OCI-LY7 (cell line): Measurements from ENCODE around the gene WDR70. TPM values are rescaled to one million over a fixed set of nuclear protein-coding genes. Genes with fewer than 3 reads are reported as not detected.

Experiments
- BruUV-seq: library from RNA; stranded (reverse); fragments of 400-500 nt; replicated peaks from 2 replicates; lab custom pipeline; 2021; lab: Mats Ljungman, UMichigan
- CTCF ChIA-PET: fragments of 300-600 bp; sonication (Branson Sonifier 250); formaldehyde crosslinking; loops from one replicate; lab custom pipeline; 2022; ENCODE audit warnings: antibody characterized with exemption; ENCODE audit not compliant: unreplicated experiment; lab: Charles Lee
- POLR2A ChIA-PET: fragments of 300-600 bp; sonication (Branson Sonifier 250); formaldehyde crosslinking; loops from one replicate; lab custom pipeline; 2022; ENCODE audit warnings: antibody characterized with exemption; lab: Charles Lee
- DNase-seq: peaks from one replicate; pipeline ENCODE4 v3.0.0-alpha.2; 2015; ENCODE audit warnings: low spot score
- H2AFZ ChIP-seq: fragments of 200-600 bp; sonication (generic), shearing (Covaris generic); 2 replicates; pipeline ENCODE4 v1.6.1; 2014; ENCODE audit warnings: mild to moderate bottlenecking, antibody characterized with exemption, low read length, moderate library complexity
- H3K27ac ChIP-seq: fragments of 200-600 bp; sonication (generic); 2 replicates; pipeline ENCODE4 v1.5.1; 2014; ENCODE audit warnings: mixed run types, low read depth, mild to moderate bottlenecking, moderate library complexity, low read length, inconsistent platforms; ENCODE audit not compliant: poor library complexity, severe bottlenecking
- H3K36me3 ChIP-seq: fragments of 200-600 bp; sonication (generic); 2 replicates; pipeline ENCODE4 v1.6.1; 2014; ENCODE audit warnings: mild to moderate bottlenecking, antibody characterized with exemption, low read length, moderate library complexity, mixed read lengths; ENCODE audit not compliant: insufficient read depth
- H3K4me1 ChIP-seq: fragments of 200-600 bp; sonication (generic); 2 replicates; pipeline ENCODE4 v1.5.1; 2014; ENCODE audit warnings: mild to moderate bottlenecking, low read length; ENCODE audit not compliant: insufficient read depth, poor library complexity, severe bottlenecking
- H3K4me2 ChIP-seq: fragments of 200-600 bp; sonication (generic); 2 replicates; pipeline ENCODE4 v1.6.1; 2014; ENCODE audit warnings: mild to moderate bottlenecking, low read length
- H3K4me3 ChIP-seq: fragments of 200-600 bp; sonication (generic); 2 replicates; pipeline ENCODE4 v1.5.1; 2014; ENCODE audit warnings: mild to moderate bottlenecking, low read depth, low read length; ENCODE audit not compliant: poor library complexity, severe bottlenecking
- H3K79me2 ChIP-seq: fragments of 200-600 bp; sonication (generic); 2 replicates; pipeline ENCODE4 v1.6.1; 2016; ENCODE audit warnings: low read depth, mild to moderate bottlenecking, low read length, moderate library complexity, mixed read lengths; ENCODE audit not compliant: insufficient read depth
- H3K9me2 ChIP-seq: fragments of 200-600 bp; sonication (generic); 2 replicates; pipeline ENCODE4 v1.6.1; 2016; ENCODE audit warnings: mild to moderate bottlenecking, low read length, mixed read lengths; ENCODE audit not compliant: insufficient read depth
- H3K9me3 ChIP-seq: fragments of 200-600 bp; sonication (generic); 2 replicates; pipeline ENCODE4 v1.6.1; 2014; ENCODE audit warnings: mild to moderate bottlenecking, mixed run types, low read length, mixed read lengths
- H4K20me1 ChIP-seq: fragments of 200-600 bp; sonication (generic); 2 replicates; pipeline ENCODE4 v1.6.1; 2014; ENCODE audit warnings: mild to moderate bottlenecking, antibody characterized with exemption, low read length, moderate library complexity, mixed read lengths; ENCODE audit not compliant: insufficient read depth
- EZH2phosphoT487 ChIP-seq: fragments of 200-600 bp; sonication (generic); IDR thresholded peaks from 2 replicates; pipeline ENCODE4 v1.6.1; 2018; ENCODE audit warnings: low read depth, borderline replicate concordance, mild to moderate bottlenecking, mixed run types, antibody characterized with exemption, low read length, moderate library complexity, mixed read lengths
- intact Hi-C: fragments of 100-400 bp; cut with micrococcal nuclease; formaldehyde crosslinking; loops from one replicate; pipeline ENCODE4 v1.10.0; 2022; ENCODE audit not compliant: unreplicated experiment
- total RNA-seq, 2 experiments: library from RNA; depleted of rRNA in 1 of 2; stranded (reverse); fragments of >200 nt in 1 of 2; shearing (Covaris generic) in 1 of 2; gene quantifications; 2 replicates each; pipeline ENCODE4 v1.2.3, GENCODE V29; 2014 to 2022
- TF ChIP-seq, protein P1 (sequence below): fragments of 200-600 bp; sonication (generic); conservative IDR thresholded peaks from 2 replicates; pipeline ENCODE4 v1.5.1; 2014; ENCODE audit warnings: mild to moderate bottlenecking, antibody characterized with exemption, low read length, moderate library complexity, mixed read lengths

Gene WDR70
- total RNA-seq, 2 experiments from 2014 or later = 26.2 to 35.4 TPM

DNA sequence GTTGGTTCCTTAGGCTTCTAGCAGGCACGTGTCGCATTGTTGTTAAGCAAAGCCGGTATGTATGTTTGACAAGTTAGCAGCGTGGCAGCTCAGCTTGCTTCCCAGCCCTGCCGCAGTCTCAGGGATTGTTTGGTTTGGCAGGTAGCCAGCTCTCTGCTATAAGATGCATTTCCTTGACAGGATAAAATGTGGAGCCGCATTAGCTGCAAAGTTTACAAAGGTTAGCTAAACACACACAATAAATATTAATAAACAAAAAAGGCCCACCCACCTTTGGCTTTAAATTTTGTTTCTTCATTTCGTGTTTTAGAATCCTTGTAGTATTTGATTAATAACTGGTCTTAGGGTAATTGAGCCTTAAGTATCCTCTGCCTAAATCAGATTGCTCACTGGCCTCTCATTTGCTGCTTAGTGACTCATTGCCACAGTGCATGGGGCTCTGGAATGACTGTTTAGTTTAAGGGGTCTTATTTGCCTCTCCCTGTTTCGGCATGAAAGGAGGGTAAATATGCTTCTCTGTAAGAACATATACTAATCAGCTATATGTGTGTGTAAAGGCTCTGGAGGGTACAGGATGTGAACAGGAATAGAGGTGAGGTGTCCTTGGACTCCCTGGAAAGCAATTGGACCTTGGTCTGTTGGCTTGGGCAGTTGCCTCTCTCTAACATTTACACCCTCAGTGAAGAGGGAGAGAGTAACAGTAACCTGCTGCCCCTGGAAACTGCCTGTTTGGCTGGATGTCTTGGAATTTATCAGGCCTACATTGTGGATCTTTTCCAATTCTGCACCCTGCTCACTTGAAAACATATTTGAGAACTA, 338.7 kb downstream of the WDR70 start:
- no TSS peak for BruUV-seq
- Histone ChIP-seq H3K79me2 (no peaks in the 10 kb centered on the region), H3K4me2 (no peak overlapping the region), H3K36me3 (no peaks in the 10 kb centered on the region), H3K9me3 (no peaks in the 10 kb centered on the region), H3K27ac (no peak overlapping the region), H3K4me1 (no peaks in the 10 kb centered on the region), H2AFZ (no peak overlapping the region), H3K4me3 (no peak overlapping the region), H4K20me1 (no peaks in the 10 kb centered on the region), H3K9me2 (no peaks in the 10 kb centered on the region)
- intact Hi-C loops = no loop called here
- POLR2A ChIA-PET = no interaction called here
- TF ChIP-seq EZH2phosphoT487 = no peak
- TF ChIP-seq, protein P1, sequence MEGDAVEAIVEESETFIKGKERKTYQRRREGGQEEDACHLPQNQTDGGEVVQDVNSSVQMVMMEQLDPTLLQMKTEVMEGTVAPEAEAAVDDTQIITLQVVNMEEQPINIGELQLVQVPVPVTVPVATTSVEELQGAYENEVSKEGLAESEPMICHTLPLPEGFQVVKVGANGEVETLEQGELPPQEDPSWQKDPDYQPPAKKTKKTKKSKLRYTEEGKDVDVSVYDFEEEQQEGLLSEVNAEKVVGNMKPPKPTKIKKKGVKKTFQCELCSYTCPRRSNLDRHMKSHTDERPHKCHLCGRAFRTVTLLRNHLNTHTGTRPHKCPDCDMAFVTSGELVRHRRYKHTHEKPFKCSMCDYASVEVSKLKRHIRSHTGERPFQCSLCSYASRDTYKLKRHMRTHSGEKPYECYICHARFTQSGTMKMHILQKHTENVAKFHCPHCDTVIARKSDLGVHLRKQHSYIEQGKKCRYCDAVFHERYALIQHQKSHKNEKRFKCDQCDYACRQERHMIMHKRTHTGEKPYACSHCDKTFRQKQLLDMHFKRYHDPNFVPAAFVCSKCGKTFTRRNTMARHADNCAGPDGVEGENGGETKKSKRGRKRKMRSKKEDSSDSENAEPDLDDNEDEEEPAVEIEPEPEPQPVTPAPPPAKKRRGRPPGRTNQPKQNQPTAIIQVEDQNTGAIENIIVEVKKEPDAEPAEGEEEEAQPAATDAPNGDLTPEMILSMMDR = no peak
- DNase-seq = no peak
- CTCF ChIA-PET = no interaction called here

DNA sequence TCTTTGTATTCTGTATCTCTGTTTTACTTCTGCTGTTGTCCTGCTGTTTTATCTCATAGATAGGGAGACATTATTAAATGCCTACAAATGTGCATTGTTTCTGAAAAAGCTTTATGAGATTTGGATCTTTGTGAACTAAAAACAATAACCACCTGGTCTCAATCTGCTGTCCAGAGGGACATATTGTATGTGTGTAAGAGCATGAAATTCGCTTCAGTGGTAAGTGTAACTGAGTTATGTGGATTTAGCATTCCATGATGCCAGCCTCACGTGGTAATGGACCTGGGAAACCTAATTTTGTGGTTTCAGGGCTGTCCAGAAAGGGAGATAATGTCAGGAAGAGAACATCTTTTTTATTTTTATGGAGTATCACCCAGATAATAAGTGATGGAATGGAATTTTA, 341.4 kb downstream of the WDR70 start:
- Histone ChIP-seq H3K79me2 (no peaks in the 10 kb centered on the region), H4K20me1 (no peaks in the 10 kb centered on the region), H2AFZ (no peak overlapping the region), H3K27ac (no peak overlapping the region), H3K4me2 (no peak overlapping the region), H3K9me2 (no peaks in the 10 kb centered on the region), H3K4me3 (no peak overlapping the region), H3K9me3 (no peaks in the 10 kb centered on the region), H3K36me3 (no peaks in the 10 kb centered on the region), H3K4me1 (no peaks in the 10 kb centered on the region)
- CTCF ChIA-PET = no interaction called here
- no TSS peak for BruUV-seq
- POLR2A ChIA-PET = interaction anchor here (0.7 kb wide), 1 partner anchor 57 kb away, joined by 3 read pairs; no protein-coding TSS in a partner anchor
- DNase-seq = no peak
- TF ChIP-seq, protein P1 = no peak
- no peak for TF ChIP-seq EZH2phosphoT487
- intact Hi-C loops = no loop called here

DNA sequence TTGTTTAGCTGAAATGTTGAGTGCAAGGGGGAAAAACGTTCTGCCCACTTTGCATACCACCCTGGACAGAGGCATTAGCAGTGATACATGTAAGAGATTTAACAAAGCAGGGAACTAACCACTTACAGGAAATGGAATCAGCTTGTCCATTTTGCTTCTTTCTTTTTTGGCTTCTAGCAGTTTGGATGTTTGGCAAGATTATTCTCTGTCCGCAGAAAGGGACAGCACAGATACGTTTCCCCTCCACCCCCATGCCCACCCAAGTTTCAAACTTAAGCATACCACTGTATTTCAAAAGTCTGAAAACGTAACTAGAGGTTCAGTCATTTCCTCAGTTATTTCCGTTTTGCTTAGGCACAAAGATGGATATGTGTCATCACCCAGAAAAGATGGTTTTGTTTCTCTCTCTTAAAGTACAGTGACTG, 342.3 kb downstream of the WDR70 start:
- no peak overlapping the region for H3K27ac ChIP-seq
- DNase-seq = no peak
- no TSS peak for BruUV-seq
- POLR2A ChIA-PET = interaction anchor here (0.6 to 0.9 kb wide), 4 partner anchors 8 to 1339 kb away, joined by 3 read pairs; no protein-coding TSS in a partner anchor
- H3K9me3 ChIP-seq = no peaks in the 10 kb centered on the region
- no peaks in the 10 kb centered on the region for H3K9me2 ChIP-seq
- H3K36me3 ChIP-seq = no peaks in the 10 kb centered on the region
- H2AFZ ChIP-seq = no peak overlapping the region
- no peak overlapping the region for H3K4me2 ChIP-seq
- intact Hi-C loops = no loop called here
- H3K79me2 ChIP-seq = no peaks in the 10 kb centered on the region
- CTCF ChIA-PET = no interaction called here
- TF ChIP-seq EZH2phosphoT487 = no peak
- TF ChIP-seq, protein P1 = no peak
- no peaks in the 10 kb centered on the region for H4K20me1 ChIP-seq
- H3K4me3 ChIP-seq = no peak overlapping the region
- no peaks in the 10 kb centered on the region for H3K4me1 ChIP-seq
